A673 (cell line): Measurements from ENCODE around the gene GANC.

Experiments
- EZH2 ChIP-seq: fragments of 200-600 bp; sonication (generic); IDR thresholded peaks from 2 replicates; pipeline ENCODE4 v1.6.1; 2017; ENCODE audit warnings: borderline replicate concordance, low read depth, mild to moderate bottlenecking, mixed read lengths, antibody characterized with exemption, low read length; ENCODE audit not compliant: poor library complexity, severe bottlenecking
- TF ChIP-seq, protein P1 (sequence below): fragments of 300-800, 200-600 bp; sonication (generic); conservative IDR thresholded peaks from 2 replicates; pipeline ENCODE4 v1.5.1; 2017; ENCODE audit warnings: low read depth, mild to moderate bottlenecking, antibody characterized with exemption, low read length, moderate library complexity, mixed read lengths

GRCh38 chr15:42232606-42233005 lies 40.4 kb upstream of the GANC start:
- TF ChIP-seq, protein P1, sequence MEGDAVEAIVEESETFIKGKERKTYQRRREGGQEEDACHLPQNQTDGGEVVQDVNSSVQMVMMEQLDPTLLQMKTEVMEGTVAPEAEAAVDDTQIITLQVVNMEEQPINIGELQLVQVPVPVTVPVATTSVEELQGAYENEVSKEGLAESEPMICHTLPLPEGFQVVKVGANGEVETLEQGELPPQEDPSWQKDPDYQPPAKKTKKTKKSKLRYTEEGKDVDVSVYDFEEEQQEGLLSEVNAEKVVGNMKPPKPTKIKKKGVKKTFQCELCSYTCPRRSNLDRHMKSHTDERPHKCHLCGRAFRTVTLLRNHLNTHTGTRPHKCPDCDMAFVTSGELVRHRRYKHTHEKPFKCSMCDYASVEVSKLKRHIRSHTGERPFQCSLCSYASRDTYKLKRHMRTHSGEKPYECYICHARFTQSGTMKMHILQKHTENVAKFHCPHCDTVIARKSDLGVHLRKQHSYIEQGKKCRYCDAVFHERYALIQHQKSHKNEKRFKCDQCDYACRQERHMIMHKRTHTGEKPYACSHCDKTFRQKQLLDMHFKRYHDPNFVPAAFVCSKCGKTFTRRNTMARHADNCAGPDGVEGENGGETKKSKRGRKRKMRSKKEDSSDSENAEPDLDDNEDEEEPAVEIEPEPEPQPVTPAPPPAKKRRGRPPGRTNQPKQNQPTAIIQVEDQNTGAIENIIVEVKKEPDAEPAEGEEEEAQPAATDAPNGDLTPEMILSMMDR = no peak
- TF ChIP-seq EZH2 = no peak
